GM23338 (cell line): ENCODE measurements around the gene ZFP92. TPM values are rescaled to one million over a fixed set of nuclear protein-coding genes. Genes with fewer than 3 reads are reported as not detected.

Experiments used
- ATAC-seq: fragments of 200-7000 bp; cut with Tn5 transposase; 3 replicates; pipeline ENCODE4 v1.9.1; 2020
- DNase-seq: peaks from one replicate; pipeline ENCODE4 v3.0.0-alpha.2; 2015; ENCODE audit warnings: low spot score
- H2AFZ ChIP-seq: fragments of 200-600 bp; sonication (generic); 2 replicates; pipeline ENCODE4 v1.8.0; 2016; ENCODE audit warnings: antibody characterized with exemption, mild to moderate bottlenecking, moderate library complexity
- H3F3A ChIP-seq: fragments of 200-600 bp; sonication (generic); replicated peaks from 2 replicates; pipeline ENCODE4 v1.8.0; 2017; ENCODE audit warnings: antibody characterized with exemption, mixed run types, low read depth
- H3K27ac ChIP-seq: fragments of 200-600 bp; sonication (generic); 2 replicates; pipeline ENCODE4 v1.6.1; 2016; ENCODE audit warnings: low read depth
- H3K27me3 ChIP-seq: fragments of 200-600 bp; sonication (generic); 2 replicates; pipeline ENCODE4 v1.8.0; 2016; ENCODE audit warnings: mild to moderate bottlenecking, mixed run types, moderate library complexity; ENCODE audit not compliant: insufficient read depth
- H3K36me3 ChIP-seq: fragments of 200-600 bp; sonication (generic); 2 replicates; pipeline ENCODE4 v1.8.0; 2016; ENCODE audit warnings: mild to moderate bottlenecking; ENCODE audit not compliant: insufficient read depth
- H3K4me1 ChIP-seq: fragments of 200-600 bp; sonication (generic); 2 replicates; pipeline ENCODE4 v1.8.0; 2016; ENCODE audit warnings: mild to moderate bottlenecking, moderate library complexity; ENCODE audit not compliant: insufficient read depth
- H3K4me2 ChIP-seq: fragments of 200-600 bp; sonication (generic); 2 replicates; pipeline ENCODE4 v1.7.1; 2017; ENCODE audit warnings: mixed run types
- H3K4me3 ChIP-seq: fragments of 200-600 bp; sonication (generic); 2 replicates; pipeline ENCODE4 v1.6.1; 2016; ENCODE audit warnings: mixed run types
- H3K79me2 ChIP-seq: fragments of 200-600 bp; sonication (generic); replicated peaks from 2 replicates; pipeline ENCODE4 v1.8.0; 2017; ENCODE audit warnings: mild to moderate bottlenecking; ENCODE audit not compliant: insufficient read depth
- H3K9me2 ChIP-seq: fragments of 200-600 bp; sonication (generic); 2 replicates; pipeline ENCODE4 v1.8.0; 2017; ENCODE audit not compliant: insufficient read depth
- H4K20me1 ChIP-seq: fragments of 200-600 bp; sonication (generic); replicated peaks from 2 replicates; pipeline ENCODE4 v1.8.0; 2017; ENCODE audit warnings: mild to moderate bottlenecking; ENCODE audit not compliant: insufficient read depth
- H3K27ac Mint-ChIP-seq: 2 replicates; pipeline ENCODE4 v1.8.0; 2020; ENCODE audit warnings: inconsistent platforms, mild to moderate bottlenecking, moderate library complexity, mixed read lengths
- H3K27me3 Mint-ChIP-seq: 3 replicates; pipeline ENCODE4 v1.8.0; 2022; ENCODE audit warnings: low read depth, mild to moderate bottlenecking, moderate library complexity, mixed read lengths, inconsistent platforms; ENCODE audit not compliant: insufficient read depth, poor library complexity
- H3K36me3 Mint-ChIP-seq: 3 replicates; pipeline ENCODE4 v1.8.0; 2021; ENCODE audit warnings: low read depth, mild to moderate bottlenecking, inconsistent platforms, moderate library complexity, mixed read lengths
- H3K4me1 Mint-ChIP-seq: 3 replicates; pipeline ENCODE4 v1.8.0; 2020; ENCODE audit warnings: mild to moderate bottlenecking, inconsistent platforms, mixed read lengths
- H3K4me3 Mint-ChIP-seq: 3 replicates; pipeline ENCODE4 v1.8.0; 2021; ENCODE audit warnings: moderate library complexity, mild to moderate bottlenecking, inconsistent platforms, mixed read lengths
- H3K9me3 Mint-ChIP-seq: 3 replicates; pipeline ENCODE4 v1.8.0; 2020; ENCODE audit warnings: moderate library complexity, mild to moderate bottlenecking, inconsistent platforms, mixed read lengths
- CREB1 ChIP-seq: fragments of 250-450 bp; sonication (Bioruptor Pico); IDR thresholded peaks from 2 replicates; pipeline ENCODE4 v1.5.0; 2020; ENCODE audit warnings: low read depth, mild to moderate bottlenecking, moderate library complexity
- EZH2 ChIP-seq: fragments of 200-600 bp; sonication (generic); IDR thresholded peaks from one replicate; pipeline ENCODE4 v1.8.0; 2017; ENCODE audit warnings: antibody characterized with exemption, mild to moderate bottlenecking, low read depth; ENCODE audit not compliant: unreplicated experiment
- JUNB ChIP-seq: IDR thresholded peaks from one replicate; pipeline ENCODE4 v1.6.1; 2016; ENCODE audit warnings: antibody characterized with exemption; ENCODE audit not compliant: unreplicated experiment
- POLR2AphosphoS5 ChIP-seq: IDR thresholded peaks from 2 replicates; pipeline ENCODE4 v1.6.1; 2016; ENCODE audit warnings: antibody characterized with exemption, low read depth
- STAT1 ChIP-seq: IDR thresholded peaks from one replicate; pipeline ENCODE4 v1.6.1; 2016; ENCODE audit warnings: antibody characterized with exemption; ENCODE audit not compliant: unreplicated experiment
- ZNF114 ChIP-seq: fragments of 250-450 bp; sonication (Bioruptor Pico); IDR thresholded peaks from 2 replicates; pipeline ENCODE4 v1.5.0; 2020; ENCODE audit warnings: mild to moderate bottlenecking, moderate library complexity
- polyA plus RNA-seq: library from polyadenylated mRNA; unstranded; fragments of >200 nt; fragmentation: Nextera tagmentation; extraction: Ambion mirVana; gene quantifications from 2 replicates; pipeline ENCODE4 v1.2.1, GENCODE V29; 2016
- total RNA-seq: library from RNA; depleted of rRNA; stranded (reverse); fragments of >200 nt; shearing (Covaris generic); gene quantifications from 2 replicates; pipeline ENCODE4 v1.2.3, GENCODE V29; 2014
- TF ChIP-seq, protein P1 (sequence below): IDR thresholded peaks from 2 replicates; pipeline ENCODE4 v1.6.1; 2016; ENCODE audit warnings: antibody characterized with exemption
- TF ChIP-seq, protein P2 (sequence below): fragments of 250-450 bp; sonication (Bioruptor Pico); IDR thresholded peaks from 2 replicates; pipeline ENCODE4 v1.5.0; 2020; ENCODE audit warnings: mild to moderate bottlenecking, moderate library complexity
- TF ChIP-seq, protein P3 (sequence below): IDR thresholded peaks from one replicate; pipeline ENCODE4 v1.6.1; 2018; ENCODE audit warnings: antibody characterized with exemption; ENCODE audit not compliant: unreplicated experiment

The ZFP92 gene
- total and polyA plus RNA-seq, 2 experiments from 2014 or later = 0.05 to 0.52 TPM

DNA sequence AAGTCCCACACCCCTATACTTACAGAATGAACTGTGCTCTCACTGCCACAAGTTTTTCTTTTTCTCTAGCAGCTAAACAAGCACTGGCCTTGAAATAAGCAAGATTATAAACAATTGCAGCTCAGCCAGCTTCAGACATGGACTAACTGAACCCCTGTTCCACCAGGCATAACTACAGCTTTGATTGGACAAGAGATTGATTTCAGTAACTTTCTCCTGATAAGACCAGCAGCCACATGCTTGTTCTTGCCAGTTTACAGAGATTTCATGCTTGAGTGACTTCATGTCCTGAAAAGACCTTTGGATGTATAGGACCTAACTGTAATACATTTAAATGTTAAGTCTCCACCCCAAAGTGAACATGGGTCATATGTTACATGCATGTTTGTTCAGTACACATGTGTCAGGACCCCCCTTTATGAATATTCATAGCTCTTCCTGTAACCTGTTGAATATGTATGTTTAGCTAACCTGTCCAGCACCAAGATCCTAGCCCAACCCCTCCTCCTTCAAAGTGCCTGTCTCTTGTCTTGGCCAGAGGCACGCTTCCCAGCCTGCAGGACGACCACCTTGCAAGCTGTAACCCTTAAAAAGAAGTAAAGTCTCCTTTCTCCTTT lies 49.4 kb upstream of the ZFP92 start:
- Histone ChIP-seq H3K36me3 (no peaks in the 10 kb centered on the region), H2AFZ (no peak overlapping the region), H3K4me1 (no peaks in the 10 kb centered on the region), H3K4me3 (no peak overlapping the region), H4K20me1 (no peaks in the 10 kb centered on the region), H3K9me2 (no peaks in the 10 kb centered on the region), H3K79me2 (no peaks in the 10 kb centered on the region), H3K27ac (no peak overlapping the region), H3K27me3 (no peaks in the 10 kb centered on the region), H3K4me2 (no peak overlapping the region), H3F3A (no peaks in the 10 kb centered on the region)
- Mint-ChIP-seq H3K27me3 (peaks cover 2% of the 10 kb centered on the region), H3K4me3 (no peak overlapping the region), H3K27ac (no peak overlapping the region), H3K9me3 (peaks cover 27% of the 10 kb centered on the region), H3K36me3 (peaks cover 3% of the 10 kb centered on the region; the same call in 2 of the 3 replicates), H3K4me1 (no peaks in the 10 kb centered on the region)
- ATAC-seq (no peak), DNase-seq (no peak)
- no peak for TF ChIP-seq STAT1
- TF ChIP-seq, protein P1, sequence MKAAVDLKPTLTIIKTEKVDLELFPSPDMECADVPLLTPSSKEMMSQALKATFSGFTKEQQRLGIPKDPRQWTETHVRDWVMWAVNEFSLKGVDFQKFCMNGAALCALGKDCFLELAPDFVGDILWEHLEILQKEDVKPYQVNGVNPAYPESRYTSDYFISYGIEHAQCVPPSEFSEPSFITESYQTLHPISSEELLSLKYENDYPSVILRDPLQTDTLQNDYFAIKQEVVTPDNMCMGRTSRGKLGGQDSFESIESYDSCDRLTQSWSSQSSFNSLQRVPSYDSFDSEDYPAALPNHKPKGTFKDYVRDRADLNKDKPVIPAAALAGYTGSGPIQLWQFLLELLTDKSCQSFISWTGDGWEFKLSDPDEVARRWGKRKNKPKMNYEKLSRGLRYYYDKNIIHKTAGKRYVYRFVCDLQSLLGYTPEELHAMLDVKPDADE = no peak
- TF ChIP-seq ZNF114 (CRISPR knock-in tag) = no peak
- TF ChIP-seq EZH2 = no peak
- TF ChIP-seq CREB1 = no peak
- no peak for TF ChIP-seq JUNB
- TF ChIP-seq, protein P2, sequence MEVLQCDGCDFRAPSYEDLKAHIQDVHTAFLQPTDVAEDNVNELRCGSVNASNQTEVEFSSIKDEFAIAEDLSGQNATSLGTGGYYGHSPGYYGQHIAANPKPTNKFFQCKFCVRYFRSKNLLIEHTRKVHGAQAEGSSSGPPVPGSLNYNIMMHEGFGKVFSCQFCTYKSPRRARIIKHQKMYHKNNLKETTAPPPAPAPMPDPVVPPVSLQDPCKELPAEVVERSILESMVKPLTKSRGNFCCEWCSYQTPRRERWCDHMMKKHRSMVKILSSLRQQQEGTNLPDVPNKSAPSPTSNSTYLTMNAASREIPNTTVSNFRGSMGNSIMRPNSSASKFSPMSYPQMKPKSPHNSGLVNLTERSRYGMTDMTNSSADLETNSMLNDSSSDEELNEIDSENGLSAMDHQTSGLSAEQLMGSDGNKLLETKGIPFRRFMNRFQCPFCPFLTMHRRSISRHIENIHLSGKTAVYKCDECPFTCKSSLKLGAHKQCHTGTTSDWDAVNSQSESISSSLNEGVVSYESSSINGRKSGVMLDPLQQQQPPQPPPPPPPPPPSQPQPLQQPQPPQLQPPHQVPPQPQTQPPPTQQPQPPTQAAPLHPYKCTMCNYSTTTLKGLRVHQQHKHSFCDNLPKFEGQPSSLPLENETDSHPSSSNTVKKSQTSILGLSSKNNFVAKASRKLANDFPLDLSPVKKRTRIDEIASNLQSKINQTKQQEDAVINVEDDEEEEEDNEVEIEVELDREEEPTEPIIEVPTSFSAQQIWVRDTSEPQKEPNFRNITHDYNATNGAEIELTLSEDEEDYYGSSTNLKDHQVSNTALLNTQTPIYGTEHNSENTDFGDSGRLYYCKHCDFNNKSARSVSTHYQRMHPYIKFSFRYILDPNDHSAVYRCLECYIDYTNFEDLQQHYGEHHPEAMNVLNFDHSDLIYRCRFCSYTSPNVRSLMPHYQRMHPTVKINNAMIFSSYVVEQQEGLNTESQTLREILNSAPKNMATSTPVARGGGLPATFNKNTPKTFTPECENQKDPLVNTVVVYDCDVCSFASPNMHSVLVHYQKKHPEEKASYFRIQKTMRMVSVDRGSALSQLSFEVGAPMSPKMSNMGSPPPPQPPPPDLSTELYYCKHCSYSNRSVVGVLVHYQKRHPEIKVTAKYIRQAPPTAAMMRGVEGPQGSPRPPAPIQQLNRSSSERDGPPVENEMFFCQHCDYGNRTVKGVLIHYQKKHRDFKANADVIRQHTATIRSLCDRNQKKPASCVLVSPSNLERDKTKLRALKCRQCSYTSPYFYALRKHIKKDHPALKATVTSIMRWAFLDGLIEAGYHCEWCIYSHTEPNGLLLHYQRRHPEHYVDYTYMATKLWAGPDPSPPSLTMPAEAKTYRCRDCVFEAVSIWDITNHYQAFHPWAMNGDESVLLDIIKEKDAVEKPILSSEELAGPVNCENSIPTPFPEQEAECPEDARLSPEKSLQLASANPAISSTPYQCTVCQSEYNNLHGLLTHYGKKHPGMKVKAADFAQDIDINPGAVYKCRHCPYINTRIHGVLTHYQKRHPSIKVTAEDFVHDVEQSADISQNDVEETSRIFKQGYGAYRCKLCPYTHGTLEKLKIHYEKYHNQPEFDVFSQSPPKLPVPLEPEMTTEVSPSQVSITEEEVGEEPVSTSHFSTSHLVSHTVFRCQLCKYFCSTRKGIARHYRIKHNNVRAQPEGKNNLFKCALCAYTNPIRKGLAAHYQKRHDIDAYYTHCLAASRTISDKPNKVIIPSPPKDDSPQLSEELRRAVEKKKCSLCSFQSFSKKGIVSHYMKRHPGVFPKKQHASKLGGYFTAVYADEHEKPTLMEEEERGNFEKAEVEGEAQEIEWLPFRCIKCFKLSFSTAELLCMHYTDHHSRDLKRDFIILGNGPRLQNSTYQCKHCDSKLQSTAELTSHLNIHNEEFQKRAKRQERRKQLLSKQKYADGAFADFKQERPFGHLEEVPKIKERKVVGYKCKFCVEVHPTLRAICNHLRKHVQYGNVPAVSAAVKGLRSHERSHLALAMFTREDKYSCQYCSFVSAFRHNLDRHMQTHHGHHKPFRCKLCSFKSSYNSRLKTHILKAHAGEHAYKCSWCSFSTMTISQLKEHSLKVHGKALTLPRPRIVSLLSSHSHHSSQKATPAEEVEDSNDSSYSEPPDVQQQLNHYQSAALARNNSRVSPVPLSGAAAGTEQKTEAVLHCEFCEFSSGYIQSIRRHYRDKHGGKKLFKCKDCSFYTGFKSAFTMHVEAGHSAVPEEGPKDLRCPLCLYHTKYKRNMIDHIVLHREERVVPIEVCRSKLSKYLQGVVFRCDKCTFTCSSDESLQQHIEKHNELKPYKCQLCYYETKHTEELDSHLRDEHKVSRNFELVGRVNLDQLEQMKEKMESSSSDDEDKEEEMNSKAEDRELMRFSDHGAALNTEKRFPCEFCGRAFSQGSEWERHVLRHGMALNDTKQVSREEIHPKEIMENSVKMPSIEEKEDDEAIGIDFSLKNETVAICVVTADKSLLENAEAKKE (CRISPR knock-in tag) = no peak
- no peak for TF ChIP-seq POLR2AphosphoS5
- TF ChIP-seq, protein P3, sequence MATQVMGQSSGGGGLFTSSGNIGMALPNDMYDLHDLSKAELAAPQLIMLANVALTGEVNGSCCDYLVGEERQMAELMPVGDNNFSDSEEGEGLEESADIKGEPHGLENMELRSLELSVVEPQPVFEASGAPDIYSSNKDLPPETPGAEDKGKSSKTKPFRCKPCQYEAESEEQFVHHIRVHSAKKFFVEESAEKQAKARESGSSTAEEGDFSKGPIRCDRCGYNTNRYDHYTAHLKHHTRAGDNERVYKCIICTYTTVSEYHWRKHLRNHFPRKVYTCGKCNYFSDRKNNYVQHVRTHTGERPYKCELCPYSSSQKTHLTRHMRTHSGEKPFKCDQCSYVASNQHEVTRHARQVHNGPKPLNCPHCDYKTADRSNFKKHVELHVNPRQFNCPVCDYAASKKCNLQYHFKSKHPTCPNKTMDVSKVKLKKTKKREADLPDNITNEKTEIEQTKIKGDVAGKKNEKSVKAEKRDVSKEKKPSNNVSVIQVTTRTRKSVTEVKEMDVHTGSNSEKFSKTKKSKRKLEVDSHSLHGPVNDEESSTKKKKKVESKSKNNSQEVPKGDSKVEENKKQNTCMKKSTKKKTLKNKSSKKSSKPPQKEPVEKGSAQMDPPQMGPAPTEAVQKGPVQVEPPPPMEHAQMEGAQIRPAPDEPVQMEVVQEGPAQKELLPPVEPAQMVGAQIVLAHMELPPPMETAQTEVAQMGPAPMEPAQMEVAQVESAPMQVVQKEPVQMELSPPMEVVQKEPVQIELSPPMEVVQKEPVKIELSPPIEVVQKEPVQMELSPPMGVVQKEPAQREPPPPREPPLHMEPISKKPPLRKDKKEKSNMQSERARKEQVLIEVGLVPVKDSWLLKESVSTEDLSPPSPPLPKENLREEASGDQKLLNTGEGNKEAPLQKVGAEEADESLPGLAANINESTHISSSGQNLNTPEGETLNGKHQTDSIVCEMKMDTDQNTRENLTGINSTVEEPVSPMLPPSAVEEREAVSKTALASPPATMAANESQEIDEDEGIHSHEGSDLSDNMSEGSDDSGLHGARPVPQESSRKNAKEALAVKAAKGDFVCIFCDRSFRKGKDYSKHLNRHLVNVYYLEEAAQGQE = no peak
